T-helper 2 cell (primary cell): ENCODE data around the gene LSM2.
"Not testable (repeated sequence)": the region's sequence is repeated elsewhere in the genome, so short reads cannot be mapped to it uniquely, and the experiment has no call there.

ENCODE experiments used
- DNase-seq, 5 experiments: peaks; one replicate each; pipeline versions ENCODE4 v3.0.0 to v3.0.0-alpha.2; 2012 to 2022

The LSM2 gene

GRCh38 chr6:31827286-31828079 lies 20.7 kb upstream of the LSM2 start, which contains the start of gene HSPA1B:
TSS of gene HSPA1B (plus strand) at chr6:31827738. CDS start at chr6:31827951, 213 bp downstream.
- peak; percentile 69 to 99 (median 79) for DNase-seq

DNA sequence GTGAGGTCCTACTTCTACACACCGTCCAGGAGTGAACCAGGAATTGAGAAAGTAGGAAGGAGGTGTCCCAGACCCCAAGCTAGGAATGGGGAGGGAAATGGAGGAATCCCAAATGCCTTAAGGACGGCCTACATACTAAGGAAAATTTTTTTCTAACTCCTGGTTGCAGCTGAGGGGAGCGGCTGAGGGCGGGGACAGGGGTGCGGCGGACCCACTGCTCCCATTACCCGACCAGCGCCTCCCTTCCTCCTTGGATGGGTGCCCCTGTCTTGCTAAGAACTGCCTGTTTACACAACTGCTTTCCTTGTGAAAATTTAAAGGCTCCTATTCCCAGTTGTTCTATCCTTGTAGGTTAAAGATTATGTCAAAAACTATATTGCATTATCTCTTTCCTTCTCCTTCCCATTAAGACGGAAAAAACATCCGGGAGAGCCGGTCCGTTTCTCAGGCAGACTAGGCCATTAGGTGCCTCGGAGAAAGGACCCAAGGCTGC lies 20.1 kb upstream of the LSM2 start:
- peak in 2 of 5 experiments; percentile 26 to 51 for DNase-seq

DNA sequence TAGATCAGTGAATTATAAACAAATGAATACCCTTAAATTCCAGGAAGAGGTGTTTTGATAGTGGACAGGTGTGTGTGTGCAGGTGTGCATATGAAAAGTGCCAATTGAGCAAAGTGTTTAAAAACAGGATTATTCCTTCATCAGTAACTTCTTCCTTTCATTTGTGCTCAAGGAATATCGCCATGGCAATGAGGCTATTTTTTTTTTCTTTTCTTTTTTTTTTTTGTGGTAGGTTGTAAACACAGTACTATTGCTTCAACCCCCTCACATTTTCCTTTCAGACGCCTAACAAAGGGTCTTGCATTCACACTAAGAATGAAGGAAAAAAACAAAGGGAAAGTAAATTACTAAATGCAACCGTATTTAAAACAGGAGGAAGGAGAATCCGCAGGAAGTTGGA lies 18.8 kb upstream of the LSM2 start:
- DNase-seq = no peak

- DNase-seq = not testable (repeated sequence)
Measured at GRCh38 chr6:31823592-31824196, 16.9 kb upstream of the LSM2 start.

GRCh38 chr6:31822036-31822821 lies 15.5 kb upstream of the LSM2 start:
- peak; percentile 26 to 59 (median 56) for DNase-seq

DNA sequence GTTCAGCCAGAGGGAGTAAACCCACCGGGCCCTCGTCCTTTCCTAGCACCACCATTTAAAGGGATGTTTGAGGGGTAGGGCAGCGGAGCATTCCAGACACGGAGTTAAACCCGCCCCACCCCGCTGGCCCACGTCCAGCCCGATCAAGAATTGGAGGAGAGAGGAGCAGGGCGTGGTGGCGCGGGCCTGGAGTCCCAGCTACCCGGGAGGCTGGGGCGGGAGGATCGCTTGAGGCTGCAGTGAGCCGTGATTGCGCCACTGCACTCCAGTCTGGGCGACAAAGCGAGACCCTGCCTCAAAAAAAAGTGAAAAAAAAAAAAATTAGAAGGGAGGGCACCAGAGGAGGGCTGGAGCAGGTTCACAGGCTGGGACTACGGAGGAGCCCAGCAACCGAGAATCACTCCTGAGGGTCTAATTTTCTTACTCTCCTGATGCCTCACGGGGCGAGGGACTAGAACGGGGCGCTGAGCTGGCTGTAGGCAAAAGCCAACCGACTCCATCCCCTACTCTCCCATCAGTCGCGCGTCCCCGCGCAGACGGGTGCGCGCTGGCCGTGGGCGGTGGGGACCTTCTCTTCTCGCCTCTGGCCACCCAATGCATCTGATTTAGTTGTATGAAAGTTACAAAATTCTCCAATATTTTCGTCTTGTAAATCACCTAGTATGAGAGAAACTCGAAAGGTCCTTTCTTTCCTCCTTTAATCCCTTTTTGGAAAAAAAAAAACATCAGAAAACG lies 14.7 kb upstream of the LSM2 start:
- peak in 2 of 5 experiments; percentile 64 to 66 for DNase-seq

- not testable (repeated sequence) for DNase-seq
Measured at GRCh38 chr6:31820399-31820798, 13.6 kb upstream of the LSM2 start.

- no peak for DNase-seq
Measured at GRCh38 chr6:31819871-31820299, 13.1 kb upstream of the LSM2 start.

DNA sequence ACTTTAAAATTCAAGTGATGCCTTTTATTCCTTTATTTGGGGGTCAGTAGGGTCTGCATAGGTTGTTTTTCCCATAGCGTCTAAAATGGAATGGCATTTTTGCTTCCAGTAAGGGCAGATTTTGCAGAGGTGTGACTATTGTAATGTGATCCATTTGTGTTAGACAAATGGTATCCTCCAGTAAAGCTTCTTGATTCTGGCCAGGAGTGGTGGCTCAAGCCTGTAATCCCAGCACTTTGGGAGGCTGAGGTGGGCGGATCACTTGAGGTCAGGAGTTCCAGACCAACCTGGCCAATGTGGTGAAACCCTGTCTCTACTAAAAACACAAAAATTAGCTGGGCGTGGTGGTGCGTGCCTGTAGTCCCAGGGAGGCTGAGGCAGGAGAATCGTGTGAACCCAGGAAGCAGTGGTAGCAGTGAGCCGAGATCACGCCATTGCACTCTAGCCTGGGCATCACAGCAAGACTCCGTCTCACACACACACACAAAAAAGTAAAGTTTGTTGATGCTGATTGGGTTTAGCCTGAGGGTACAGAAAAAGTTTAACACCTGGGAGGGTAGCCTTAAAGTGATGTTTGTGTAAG lies 11.3 kb upstream of the LSM2 start:
- DNase-seq = peak in 1 of 5 experiments; percentile 55

- peak in 1 of 5 experiments; percentile 70 for DNase-seq
Measured at GRCh38 chr6:31817133-31817928, 10.6 kb upstream of the LSM2 start.

GRCh38 chr6:31815025-31815838 lies 8.5 kb upstream of the LSM2 start, which contains the start of the genes HSPA1A and HSPA1L:
TSS of gene HSPA1A (plus strand) at chr6:31815543. CDS start at chr6:31815757, 214 bp downstream.
TSS of gene HSPA1L (minus strand) at chr6:31815283. CDS start at chr6:31811972, 3,311 bp downstream.
- peak in 4 of 5 experiments; percentile 34 to 84 (median 43) for DNase-seq

DNA sequence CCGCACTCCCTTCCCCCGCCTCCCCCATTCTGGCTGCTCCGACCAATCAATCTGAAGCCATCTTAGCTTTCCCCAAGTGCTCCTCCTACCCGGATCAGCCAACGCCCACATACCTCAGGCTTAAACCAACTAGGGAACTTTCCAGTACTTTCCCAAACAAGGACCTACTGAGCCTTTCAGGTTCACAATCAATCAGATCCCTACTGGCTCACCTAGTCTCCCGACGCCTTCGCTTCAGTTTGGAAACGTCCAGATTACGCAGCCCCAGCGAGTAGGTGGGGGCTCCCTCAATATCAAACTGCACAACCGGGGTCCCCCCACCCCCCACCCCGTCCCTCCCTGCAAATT lies 7.9 kb upstream of the LSM2 start:
- peak; percentile 48 to 79 (median 61) for DNase-seq

DNA sequence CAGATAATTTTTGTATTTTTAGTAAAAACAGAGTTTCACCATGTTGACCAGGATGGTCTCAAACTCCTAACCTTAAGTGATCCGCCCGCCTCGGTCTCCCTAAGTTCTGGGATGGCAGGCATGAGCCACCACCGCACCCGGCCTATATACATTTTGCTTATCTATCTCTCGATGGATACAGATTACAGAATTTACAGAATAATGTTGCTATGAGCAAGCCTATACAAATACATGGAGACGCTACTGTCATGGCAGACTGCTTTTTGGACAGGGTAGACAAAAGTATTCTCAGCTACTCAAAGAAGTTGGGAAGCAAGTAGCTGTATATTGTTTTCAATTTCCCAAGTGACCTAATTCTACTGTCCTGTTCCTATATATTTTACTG lies 6.7 kb upstream of the LSM2 start:
- no peak for DNase-seq

DNA sequence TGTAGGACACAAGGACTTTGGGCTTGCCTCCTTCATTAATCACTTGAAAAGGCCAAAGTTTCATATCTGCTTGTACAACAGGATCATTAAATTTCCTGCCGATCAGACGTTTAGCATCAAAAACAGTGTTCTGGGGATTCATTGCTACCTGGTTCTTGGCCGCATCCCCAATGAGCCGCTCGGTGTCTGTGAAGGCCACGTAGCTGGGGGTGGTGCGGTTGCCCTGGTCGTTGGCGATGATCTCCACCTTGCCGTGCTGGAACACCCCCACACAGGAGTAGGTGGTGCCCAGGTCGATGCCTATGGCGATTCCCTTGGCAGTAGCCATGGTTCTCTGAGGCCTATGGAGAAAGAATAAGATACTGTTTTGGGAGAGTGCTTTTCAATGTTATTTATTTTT lies 4.9 kb upstream of the LSM2 start:
- DNase-seq = no peak

DNA sequence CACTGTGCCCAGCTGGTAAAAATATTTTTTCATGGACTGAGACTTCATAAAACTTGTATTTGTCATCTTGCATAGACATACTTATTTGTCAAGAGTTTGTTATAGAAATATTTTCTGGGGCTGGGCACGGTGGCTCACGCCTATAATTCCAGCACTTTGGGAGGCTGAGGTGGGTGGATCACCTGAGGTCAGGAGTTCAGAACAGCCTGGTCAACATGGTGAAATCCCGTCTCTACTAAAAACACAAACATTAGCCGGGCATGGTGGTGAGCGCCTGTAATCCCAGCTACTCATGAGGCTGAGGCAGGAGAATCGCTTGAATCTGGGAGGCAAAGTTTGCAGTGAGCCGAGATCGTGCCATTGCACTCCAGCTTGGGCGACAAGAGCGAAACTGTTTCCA lies 1.8 kb upstream of the LSM2 start:
- DNase-seq = not testable (repeated sequence)

DNA sequence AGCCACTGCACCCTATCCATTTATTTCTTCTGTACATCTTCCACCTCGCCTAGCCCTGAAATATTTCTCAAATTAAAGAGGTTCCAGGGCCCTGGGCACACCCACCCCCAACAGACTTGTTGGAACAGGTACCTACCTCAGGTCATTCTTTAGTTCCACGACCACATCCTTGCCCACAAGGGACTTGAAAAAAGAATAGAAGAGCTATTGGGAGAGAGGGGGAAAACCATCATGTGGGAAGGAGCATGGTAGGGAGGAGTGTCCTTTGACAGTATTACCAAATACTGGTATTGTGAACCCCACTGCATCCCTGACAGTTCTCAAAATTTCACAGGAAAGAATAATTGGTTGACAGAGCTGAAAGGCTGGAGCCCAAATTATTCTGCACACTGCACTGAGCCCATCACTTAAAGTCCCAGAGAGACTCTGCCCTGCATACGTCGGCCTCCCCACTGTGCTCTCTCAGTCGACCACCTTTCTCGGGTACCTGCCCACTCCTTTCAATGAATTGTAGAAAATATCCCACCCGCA lies 762 bp downstream of the LSM2 start:
- peak in 1 of 5 experiments; percentile 24 for DNase-seq

DNA sequence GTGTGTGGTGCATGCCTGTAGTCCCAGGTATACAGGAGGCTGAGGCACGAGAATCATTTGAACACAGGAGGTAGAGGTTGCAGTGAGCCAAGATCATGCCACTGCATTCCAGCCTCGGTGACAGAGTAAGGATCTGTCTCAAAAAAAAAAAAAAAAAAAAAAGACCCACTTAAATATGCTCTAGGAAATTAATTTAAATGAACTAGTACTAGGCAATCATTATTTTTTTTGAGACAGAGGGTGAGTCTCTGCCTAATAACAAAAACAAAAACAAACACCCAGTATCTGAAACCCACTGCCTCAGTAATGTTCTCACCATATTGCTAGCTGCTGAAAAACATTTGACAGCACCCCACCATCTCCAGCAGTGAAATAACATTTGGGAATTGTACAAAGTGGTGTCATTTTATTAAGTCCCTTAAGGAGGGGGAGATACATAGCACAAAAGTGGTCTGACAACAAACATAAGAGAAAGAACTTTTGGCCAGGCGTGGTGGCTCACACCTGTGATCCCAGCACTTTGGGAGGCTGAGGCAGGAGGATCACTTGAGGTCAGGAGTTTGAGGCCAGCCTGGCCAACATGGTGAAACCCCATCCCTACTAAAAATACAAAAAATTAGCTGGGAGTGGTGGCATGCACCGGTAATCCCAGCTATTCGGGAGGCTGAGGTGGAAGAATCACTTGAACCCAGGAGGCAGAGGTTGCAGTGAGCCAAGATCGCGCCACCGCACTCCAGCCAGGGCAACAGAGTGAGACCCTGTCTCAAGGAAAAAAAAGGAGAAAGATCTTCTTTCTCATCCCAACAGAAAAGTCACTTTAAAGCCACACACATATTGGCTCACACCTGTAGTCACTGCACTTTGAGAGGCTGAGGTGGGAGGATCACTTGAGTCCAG lies 5.5 kb downstream of the LSM2 start:
- DNase-seq = not testable (repeated sequence)

- no peak for DNase-seq
Measured at GRCh38 chr6:31799781-31800180, 7.0 kb downstream of the LSM2 start.

GRCh38 chr6:31797588-31797987 lies 9.2 kb downstream of the LSM2 start:
- peak in 2 of 5 experiments; percentile 24 to 88 for DNase-seq
